ENCODE results near the gene TRABD2B. TPM values are rescaled to one million over a fixed set of nuclear protein-coding genes. Genes with fewer than 3 reads are reported as not detected.

Gene TRABD2B
- total RNA-seq, 1 experiment from 2014 or later: 0.05 TPM

DNA sequence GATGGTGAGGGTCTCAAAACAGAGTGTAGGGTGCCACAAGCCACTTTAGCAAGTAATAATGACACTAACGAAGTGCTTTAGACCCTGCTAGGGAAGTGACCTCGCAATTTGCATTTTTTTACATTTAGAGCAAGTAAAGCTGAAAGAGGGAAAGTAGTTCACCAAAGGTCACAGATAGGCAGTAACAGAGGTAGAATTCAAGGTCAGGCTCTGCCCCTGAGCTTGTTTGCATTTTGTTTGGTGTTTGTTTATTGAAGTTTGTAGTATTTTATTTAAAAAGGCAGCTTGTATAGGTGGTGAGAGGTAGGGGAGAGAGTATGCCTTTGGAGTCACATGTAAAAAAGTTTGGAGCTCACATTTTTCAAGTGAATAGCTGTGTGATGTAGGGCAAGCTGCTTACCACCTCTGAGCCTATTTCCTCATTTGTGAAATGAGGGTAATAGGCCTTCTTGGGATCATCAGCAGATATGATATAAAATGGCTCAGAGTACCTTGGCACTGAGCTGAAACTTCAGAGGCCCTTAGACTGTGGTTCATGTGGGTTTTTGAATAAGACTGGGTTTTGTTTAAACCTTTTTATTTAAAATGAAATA lies 142.5 kb downstream of the TRABD2B start:
- intact Hi-C loops (cut with micrococcal nuclease): no loop called here
- Histone ChIP-seq H4K20me1 (ENCODE audit: insufficient read depth) (no peaks in the 10 kb centered on the region), H3K4me2 (ENCODE audit: low read length) (no peak overlapping the region), H3K36me3 (ENCODE audit: control insufficient read depth in 1 of 2, insufficient read depth in 2 of 2, low read length in 2 of 2) (no peaks in the 10 kb centered on the region), H3K9me3 (ENCODE audit: control insufficient read depth in 1 of 2, insufficient read depth in 1 of 2, low read depth in 1 of 2, low read length in 2 of 2) (no peaks in the 10 kb centered on the region), H3K27ac (ENCODE audit: low read depth, low read length) (no peak overlapping the region), H3K9ac (ENCODE audit: low read length) (no peak overlapping the region), H3K79me2 (ENCODE audit: insufficient read depth, low read length) (no peaks in the 10 kb centered on the region), H3K4me1 (ENCODE audit: control insufficient read depth in 1 of 2, insufficient read depth in 2 of 2, low read length in 2 of 2) (no peaks in the 10 kb centered on the region), H3K9me2 (ENCODE audit: insufficient read depth) (no peaks in the 10 kb centered on the region), H3K4me3 (replicated peaks in 1 of 2; ENCODE audit: low read depth in 1 of 2, low read length in 2 of 2) (no peak overlapping the region), H3K27me3 (ENCODE audit: insufficient read depth, low read length) (no peaks in the 10 kb centered on the region), H2AFZ (ENCODE audit: low read depth, low read length, poor library complexity, severe bottlenecking) (no peak overlapping the region)
- ChIA-PET POLR2A (no interaction called here), CTCF (no interaction called here), RAD21 (ENCODE audit: low non-redundant PET in 1 of 2, low total read pairs in 2 of 2, uncharacterized antibody in 2 of 2, unreplicated experiment in 2 of 2) (no interaction called here)
- DNase-seq (ENCODE audit: low read depth, low spot score) (no peak), ATAC-seq (no peak)
- TF ChIP-seq, protein P1, sequence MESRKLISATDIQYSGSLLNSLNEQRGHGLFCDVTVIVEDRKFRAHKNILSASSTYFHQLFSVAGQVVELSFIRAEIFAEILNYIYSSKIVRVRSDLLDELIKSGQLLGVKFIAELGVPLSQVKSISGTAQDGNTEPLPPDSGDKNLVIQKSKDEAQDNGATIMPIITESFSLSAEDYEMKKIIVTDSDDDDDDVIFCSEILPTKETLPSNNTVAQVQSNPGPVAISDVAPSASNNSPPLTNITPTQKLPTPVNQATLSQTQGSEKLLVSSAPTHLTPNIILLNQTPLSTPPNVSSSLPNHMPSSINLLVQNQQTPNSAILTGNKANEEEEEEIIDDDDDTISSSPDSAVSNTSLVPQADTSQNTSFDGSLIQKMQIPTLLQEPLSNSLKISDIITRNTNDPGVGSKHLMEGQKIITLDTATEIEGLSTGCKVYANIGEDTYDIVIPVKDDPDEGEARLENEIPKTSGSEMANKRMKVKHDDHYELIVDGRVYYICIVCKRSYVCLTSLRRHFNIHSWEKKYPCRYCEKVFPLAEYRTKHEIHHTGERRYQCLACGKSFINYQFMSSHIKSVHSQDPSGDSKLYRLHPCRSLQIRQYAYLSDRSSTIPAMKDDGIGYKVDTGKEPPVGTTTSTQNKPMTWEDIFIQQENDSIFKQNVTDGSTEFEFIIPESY (IDR thresholded peaks at IDR 0.05; ENCODE audit: extremely low read depth, insufficient replicate concordance, low read length): no peak
- TF ChIP-seq FOSL1 (IDR thresholded peaks at IDR 0.05; ENCODE audit: low read depth) (no peak), YY1 (IDR thresholded peaks at IDR 0.05; ENCODE audit: extremely low read depth, insufficient replicate concordance, low read depth, low read length) (no peak), SRF (IDR thresholded peaks at IDR 0.05; ENCODE audit: low read depth) (no peak), EGR1 (IDR thresholded peaks at IDR 0.05; ENCODE audit: low read depth) (no peak), POLR2AphosphoS5 (IDR thresholded peaks at IDR 0.05; ENCODE audit: low read depth, low read length) (no peak), SIN3A (IDR thresholded peaks at IDR 0.05; ENCODE audit: low read depth) (no peak), TCF7L2 (IDR thresholded peaks at IDR 0.05; ENCODE audit: borderline replicate concordance, extremely low read depth, insufficient read depth, insufficient read length) (no peak), SP1 (IDR thresholded peaks at IDR 0.05; ENCODE audit: low read depth) (no peak), ELF1 (IDR thresholded peaks at IDR 0.05; ENCODE audit: borderline replicate concordance, low read depth) (no peak), RAD21 (IDR thresholded peaks at IDR 0.05; ENCODE audit: low read depth) (no peak)
- TF ChIP-seq, protein P2, sequence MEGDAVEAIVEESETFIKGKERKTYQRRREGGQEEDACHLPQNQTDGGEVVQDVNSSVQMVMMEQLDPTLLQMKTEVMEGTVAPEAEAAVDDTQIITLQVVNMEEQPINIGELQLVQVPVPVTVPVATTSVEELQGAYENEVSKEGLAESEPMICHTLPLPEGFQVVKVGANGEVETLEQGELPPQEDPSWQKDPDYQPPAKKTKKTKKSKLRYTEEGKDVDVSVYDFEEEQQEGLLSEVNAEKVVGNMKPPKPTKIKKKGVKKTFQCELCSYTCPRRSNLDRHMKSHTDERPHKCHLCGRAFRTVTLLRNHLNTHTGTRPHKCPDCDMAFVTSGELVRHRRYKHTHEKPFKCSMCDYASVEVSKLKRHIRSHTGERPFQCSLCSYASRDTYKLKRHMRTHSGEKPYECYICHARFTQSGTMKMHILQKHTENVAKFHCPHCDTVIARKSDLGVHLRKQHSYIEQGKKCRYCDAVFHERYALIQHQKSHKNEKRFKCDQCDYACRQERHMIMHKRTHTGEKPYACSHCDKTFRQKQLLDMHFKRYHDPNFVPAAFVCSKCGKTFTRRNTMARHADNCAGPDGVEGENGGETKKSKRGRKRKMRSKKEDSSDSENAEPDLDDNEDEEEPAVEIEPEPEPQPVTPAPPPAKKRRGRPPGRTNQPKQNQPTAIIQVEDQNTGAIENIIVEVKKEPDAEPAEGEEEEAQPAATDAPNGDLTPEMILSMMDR (IDR thresholded peaks at IDR 0.05 in 2 of 3, conservative IDR thresholded peaks at IDR 0.05 in 1 of 3; ENCODE audit: borderline replicate concordance in 1 of 3, insufficient read depth in 1 of 3, low read depth in 2 of 3, low read length in 2 of 3): no peak
- BruUV-seq (replicated peaks): no TSS peak

All from HCT116 (cell line).